RWPE1 (cell line): ENCODE results near the gene ABCC8.

Experiments used
- CTCF ChIA-PET: fragments of 350-600 bp; sonication (Branson Sonifier 250); formaldehyde crosslinking; extraction: SDS; loops from one replicate; lab custom pipeline; 2021; lab: Yijun Ruan, JAX
- POLR2A ChIA-PET: fragments of 400-600 bp; formaldehyde crosslinking; extraction: SDS; loops from one replicate; lab custom pipeline; 2020; ENCODE audit warnings: antibody characterized with exemption; ENCODE audit not compliant: low non-redundant PET; lab: Yijun Ruan, JAX
- DNase-seq: peaks from one replicate; pipeline ENCODE4 v3.0.0; 2012; ENCODE audit warnings: low spot score
- H3K27ac ChIP-seq: fragments of 450-650 bp; 2 replicates; pipeline ENCODE4 v1.5.1; 2017
- TF ChIP-seq, protein P1 (sequence below): fragments of 450-650 bp; conservative IDR thresholded peaks from 2 replicates; pipeline ENCODE4 v1.5.1; 2017; ENCODE audit warnings: low read depth, mild to moderate bottlenecking

ABCC8 gene

DNA sequence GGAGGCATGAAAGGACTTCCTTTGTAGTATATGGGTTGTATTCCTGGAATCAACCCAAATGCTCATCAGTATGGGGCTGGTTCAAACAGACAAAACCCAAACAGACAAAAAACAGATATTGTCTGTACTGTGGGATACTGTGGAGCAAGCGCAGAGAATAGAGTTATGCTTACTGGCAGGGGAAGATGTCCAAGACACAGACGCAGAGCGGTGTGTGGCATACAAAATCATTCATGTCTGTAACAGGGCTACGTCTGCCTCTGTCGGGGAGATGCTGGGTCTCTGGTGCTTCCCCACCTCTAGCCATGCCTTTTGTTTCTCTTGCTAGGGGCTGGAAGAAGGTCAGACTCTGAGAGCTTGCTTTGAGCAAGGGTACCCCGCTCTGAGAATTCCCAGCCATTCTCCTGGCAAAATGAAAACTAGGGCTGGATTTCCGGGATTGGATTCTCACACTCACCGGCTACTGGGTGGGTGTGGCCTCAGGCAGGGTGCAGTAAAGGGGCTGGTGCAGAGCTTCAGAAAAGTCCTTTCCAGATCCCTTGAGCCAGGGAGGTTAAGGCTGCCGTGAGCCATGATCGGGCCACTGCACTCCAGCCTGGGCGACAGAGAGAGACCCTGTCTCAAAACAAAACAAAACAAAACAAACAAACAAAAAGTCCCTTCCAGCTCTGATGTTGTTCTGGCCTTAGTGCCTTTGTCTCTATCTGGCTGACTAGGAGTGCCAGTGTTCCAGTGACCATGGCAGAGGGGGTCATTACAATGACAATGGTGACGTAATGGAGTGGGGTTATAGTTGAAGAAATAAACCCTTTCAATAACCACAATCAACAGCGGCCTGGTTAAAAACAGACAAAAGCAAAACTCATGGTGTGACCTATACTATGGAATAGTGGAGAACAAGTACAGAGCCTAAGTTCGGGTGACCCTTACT lies 2.9 kb upstream of the ABCC8 start:
- TF ChIP-seq, protein P1, sequence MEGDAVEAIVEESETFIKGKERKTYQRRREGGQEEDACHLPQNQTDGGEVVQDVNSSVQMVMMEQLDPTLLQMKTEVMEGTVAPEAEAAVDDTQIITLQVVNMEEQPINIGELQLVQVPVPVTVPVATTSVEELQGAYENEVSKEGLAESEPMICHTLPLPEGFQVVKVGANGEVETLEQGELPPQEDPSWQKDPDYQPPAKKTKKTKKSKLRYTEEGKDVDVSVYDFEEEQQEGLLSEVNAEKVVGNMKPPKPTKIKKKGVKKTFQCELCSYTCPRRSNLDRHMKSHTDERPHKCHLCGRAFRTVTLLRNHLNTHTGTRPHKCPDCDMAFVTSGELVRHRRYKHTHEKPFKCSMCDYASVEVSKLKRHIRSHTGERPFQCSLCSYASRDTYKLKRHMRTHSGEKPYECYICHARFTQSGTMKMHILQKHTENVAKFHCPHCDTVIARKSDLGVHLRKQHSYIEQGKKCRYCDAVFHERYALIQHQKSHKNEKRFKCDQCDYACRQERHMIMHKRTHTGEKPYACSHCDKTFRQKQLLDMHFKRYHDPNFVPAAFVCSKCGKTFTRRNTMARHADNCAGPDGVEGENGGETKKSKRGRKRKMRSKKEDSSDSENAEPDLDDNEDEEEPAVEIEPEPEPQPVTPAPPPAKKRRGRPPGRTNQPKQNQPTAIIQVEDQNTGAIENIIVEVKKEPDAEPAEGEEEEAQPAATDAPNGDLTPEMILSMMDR: no peak
- DNase-seq: peak; percentile 36
- CTCF ChIA-PET: no interaction called here
- POLR2A ChIA-PET: no interaction called here
- H3K27ac ChIP-seq: no peak overlapping the region

DNA sequence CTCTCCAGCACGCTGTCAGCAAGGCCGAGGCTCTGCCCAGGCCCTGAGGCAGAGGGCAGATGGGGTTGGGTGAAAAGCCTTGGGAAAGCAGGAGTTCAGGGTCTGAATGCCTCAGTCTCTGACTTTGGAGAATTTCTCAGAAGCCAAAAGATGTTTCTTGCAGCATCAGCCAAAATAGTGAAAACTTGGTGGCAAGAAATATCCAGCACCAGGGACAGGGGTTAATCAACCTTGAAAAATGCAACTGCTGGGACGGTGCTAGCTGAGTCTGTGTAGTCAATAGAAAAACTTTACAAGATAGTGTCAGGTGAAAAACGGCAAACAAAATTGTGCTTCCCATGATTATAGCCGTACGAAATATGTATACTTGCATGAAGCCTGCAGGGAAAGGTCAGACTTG lies 1.4 kb upstream of the ABCC8 start:
- TF ChIP-seq, protein P1: no peak
- DNase-seq: no peak
- CTCF ChIA-PET: interaction anchor here (0.6 kb wide), 1 partner anchor 248 kb away, joined by 5 read pairs; no protein-coding TSS in a partner anchor
- no peak overlapping the region for H3K27ac ChIP-seq
- POLR2A ChIA-PET: no interaction called here

DNA sequence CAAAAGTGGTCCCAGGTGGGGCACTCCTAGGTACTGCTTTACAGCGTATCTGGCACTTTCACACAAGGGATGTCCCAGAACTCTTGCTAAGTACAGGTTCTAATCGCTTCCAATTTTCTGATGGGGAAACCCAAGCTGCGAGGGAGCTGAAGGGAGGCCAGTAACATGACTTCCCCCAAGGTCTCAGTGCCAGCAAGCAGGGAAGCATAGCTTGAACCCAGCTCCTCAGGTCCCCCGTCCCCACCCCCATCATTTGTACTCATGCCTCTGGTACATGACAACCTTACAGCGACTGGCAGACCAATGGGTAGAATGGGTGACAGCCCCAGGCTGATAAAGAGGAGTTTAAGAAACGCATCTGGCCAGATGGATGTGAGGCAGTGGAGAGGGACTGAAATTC lies 716 bp upstream of the ABCC8 start:
- DNase-seq: no peak
- POLR2A ChIA-PET: no interaction called here
- TF ChIP-seq, protein P1: no peak
- CTCF ChIA-PET: no interaction called here
- no peak overlapping the region for H3K27ac ChIP-seq

DNA sequence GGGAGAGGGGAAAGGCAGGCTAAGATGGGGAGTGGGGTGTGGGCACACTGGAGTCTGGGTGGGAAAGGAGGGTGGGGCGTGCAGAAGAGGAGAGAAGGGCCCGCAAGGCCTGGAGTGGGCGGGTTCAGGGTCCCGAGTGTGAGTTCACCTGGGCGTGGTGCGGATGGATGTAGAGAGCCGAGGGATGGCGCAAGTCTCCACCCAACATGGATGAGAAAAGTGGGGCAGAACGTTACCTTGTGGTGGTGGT lies 364 bp upstream of the ABCC8 start:
- CTCF ChIA-PET: no interaction called here
- POLR2A ChIA-PET: no interaction called here
- DNase-seq: no peak
- TF ChIP-seq, protein P1: no peak
- H3K27ac ChIP-seq: no peak overlapping the region

DNA sequence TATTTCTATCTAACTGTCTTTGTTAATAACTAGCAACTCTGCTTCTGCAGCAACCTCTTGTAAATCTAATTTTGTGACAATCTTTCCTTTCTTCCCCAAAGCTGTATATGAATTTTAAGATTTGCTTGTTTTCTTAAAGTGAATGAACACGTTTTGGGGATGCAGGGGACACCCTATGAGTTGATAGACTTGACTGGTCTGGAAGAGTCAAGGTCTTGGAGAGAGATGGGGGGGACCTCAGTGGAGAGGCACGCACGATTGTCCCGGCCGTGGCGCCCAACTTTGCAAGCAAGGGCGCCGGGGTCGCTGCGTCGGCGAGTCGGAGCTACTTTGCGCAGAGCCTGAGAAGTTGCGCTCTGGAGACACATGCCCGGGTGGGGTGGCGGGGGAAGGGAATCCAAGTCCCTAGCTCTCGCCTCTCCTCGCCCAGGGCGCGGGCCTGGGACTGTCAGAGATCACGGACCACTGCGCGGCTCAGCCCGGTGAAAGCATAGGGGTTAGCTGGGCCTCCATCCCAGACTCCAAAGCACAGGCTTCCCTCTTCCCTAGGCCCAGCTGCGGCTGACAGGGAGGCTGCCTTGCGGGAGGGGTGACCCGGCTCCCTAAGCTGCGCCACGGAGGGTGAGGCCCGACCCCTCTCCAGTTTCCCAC lies 854 bp downstream of the ABCC8 start:
- CTCF ChIA-PET: no interaction called here
- H3K27ac ChIP-seq: no peak overlapping the region
- TF ChIP-seq, protein P1: no peak
- no peak for DNase-seq
- POLR2A ChIA-PET: no interaction called here

DNA sequence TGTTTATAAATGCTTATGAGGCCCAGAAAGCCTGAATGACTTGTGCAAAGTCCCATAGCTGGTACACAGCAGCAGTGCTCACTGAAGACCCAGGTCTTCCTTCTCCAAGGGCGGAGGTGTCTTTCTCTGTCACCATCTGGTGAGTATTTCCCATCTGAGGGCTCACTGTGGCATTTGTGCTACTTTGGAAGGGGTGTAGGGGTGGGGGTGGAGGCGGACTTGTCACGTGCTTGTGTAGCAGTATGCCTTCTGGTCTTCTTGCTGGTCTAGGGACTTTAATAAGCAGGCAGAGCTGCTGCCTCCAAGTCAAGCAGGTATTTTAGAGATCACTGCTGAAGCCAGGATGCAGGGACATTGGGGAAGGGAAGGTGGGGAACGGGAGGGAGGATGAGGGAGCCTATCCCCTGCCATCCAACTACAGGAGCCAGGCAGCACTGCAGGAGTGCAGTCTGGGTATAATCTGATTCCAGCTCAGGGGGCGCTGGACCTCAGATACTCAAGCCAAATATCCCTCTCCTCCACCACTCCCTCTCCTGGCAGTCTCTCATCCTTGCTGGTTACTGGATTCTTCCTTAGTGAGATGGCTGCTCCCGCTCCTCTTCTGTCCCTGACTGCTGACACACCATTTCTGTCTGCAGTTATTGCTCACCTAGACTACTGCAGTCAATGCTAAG lies 3.4 kb downstream of the ABCC8 start:
- TF ChIP-seq, protein P1: no peak
- H3K27ac ChIP-seq: no peak overlapping the region
- CTCF ChIA-PET: interaction anchor here (0.6 kb wide), 1 partner anchor 277 kb away, joined by 9 read pairs; no protein-coding TSS in a partner anchor
- DNase-seq: no peak
- POLR2A ChIA-PET: no interaction called here
